Aorta (tissue), 5 donors: Measurements from ENCODE around the gene IFITM10. TPM values are rescaled to one million over a fixed set of nuclear protein-coding genes. Genes with fewer than 3 reads are reported as not detected.
A peak's percentile ranks its signal among the peaks of the same experiment; 100 is the strongest.

Experiments
- ATAC-seq: fragments of 200-7000 bp; cut with Tn5 transposase; one replicate; pipeline ENCODE4 v1.9.1; 2022; ENCODE audit warnings: moderate library complexity; ENCODE audit not compliant: low FRiP score
- DNase-seq, 2 donors: peaks; one replicate each; pipeline ENCODE4 v3.0.0-alpha.2; 2020
- H3K27ac ChIP-seq, 2 donors: one replicate each; pipeline ENCODE4 v1.5.1; 2013; ENCODE audit warnings: low read length in 2 of 2, mild to moderate bottlenecking in 2 of 2, moderate library complexity in 2 of 2, control low read depth in 1 of 2, inconsistent platforms in 1 of 2, low read depth in 1 of 2
- H3K27me3 ChIP-seq, 2 donors: one replicate each; pipeline ENCODE4 v1.6.1; 2013; ENCODE audit warnings: control low read depth in 1 of 2, low read length in 1 of 2, mild to moderate bottlenecking in 1 of 2, moderate library complexity in 1 of 2; ENCODE audit not compliant: insufficient read depth in 2 of 2, control insufficient read depth in 1 of 2
- H3K36me3 ChIP-seq, 2 donors: one replicate each; pipeline ENCODE4 v1.6.1; 2013; ENCODE audit warnings: control low read depth in 1 of 2, low read length in 1 of 2, mild to moderate bottlenecking in 1 of 2; ENCODE audit not compliant: insufficient read depth in 2 of 2, control insufficient read depth in 1 of 2
- H3K4me1 ChIP-seq, 2 donors: one replicate each; pipeline ENCODE4 v1.6.1; 2013; ENCODE audit warnings: low read length in 2 of 2, control low read depth in 1 of 2, mild to moderate bottlenecking in 1 of 2, moderate library complexity in 1 of 2; ENCODE audit not compliant: insufficient read depth in 2 of 2, control insufficient read depth in 1 of 2
- H3K4me3 ChIP-seq, 2 donors: one replicate each; pipeline ENCODE4 v1.5.1; 2013; ENCODE audit warnings: low read length in 2 of 2, control low read depth in 1 of 2, mild to moderate bottlenecking in 1 of 2
- H3K9me3 ChIP-seq: one replicate; pipeline ENCODE4 v1.6.1; 2013; ENCODE audit warnings: mild to moderate bottlenecking, low read length; ENCODE audit not compliant: control insufficient read depth
- WGBS, 2 donors: extraction: QIAGEN DNeasy Blood & Tissue Kit; methylation state at CpG; one replicate each; pipeline ENCODE4 v1.1.7; 2013; 5-methylcytosine and 5-hydroxymethylcytosine counted together
- intact Hi-C, 2 donors: fragments of 100-400 bp; cut with DNase I; formaldehyde crosslinking; loops; one replicate each; pipeline versions ENCODE4 v1.14.2 to v1.15.0; 2022
- polyA plus RNA-seq, 2 donors: library from polyadenylated mRNA; stranded (reverse); fragments of 200-250 nt; gene quantifications; one replicate each; pipeline ENCODE4 v1.2.3, GENCODE V29; 2013
- total RNA-seq, 2 donors: library from RNA; stranded (reverse); fragmentation: NEBNext Ultra II Directional; extraction: Animal tissue kit (Norgen Biotek cat#: 25700); gene quantifications; one replicate each; pipeline ENCODE4 v1.2.1, GENCODE V29; 2021
- donor health status: healthy with polysubstance abuse.
- donor health status: Bipolar disorder and iron deficiency.
- donor health status: DM: no; HTN: no; CAD: no.
- donor health status: DM: no; HTN: no; CAD: no.
- donor health status: DM: yes; HTN: yes; CAD: no.

IFITM10 gene
- total and polyA plus RNA-seq, 4 donors: 1.9 to 47.7 (median 12.8) TPM

- DNase-seq (no peak), ATAC-seq (no peak)
- Histone ChIP-seq H3K27me3 (no peaks in the 10 kb centered on the region), H3K36me3 (no peaks in the 10 kb centered on the region), H3K27ac (no peak overlapping the region), H3K4me1 (no peaks in the 10 kb centered on the region), H3K9me3 (no peaks in the 10 kb centered on the region), H3K4me3 (no peak overlapping the region)
- intact Hi-C loops: no loop called here
- 67 to 68% methylated on average over 11 of the region's 11 CpGs for WGBS, 2 donors
Observed at GRCh38 chr11:1727096-1727690, 23.2 kb downstream of the IFITM10 start.

- intact Hi-C loops: no loop called here
- ATAC-seq (no peak), DNase-seq (no peak)
- Histone ChIP-seq H3K4me1 (no peaks in the 10 kb centered on the region), H3K27ac (no peak overlapping the region), H3K36me3 (no peaks in the 10 kb centered on the region), H3K9me3 (no peaks in the 10 kb centered on the region), H3K27me3 (no peaks in the 10 kb centered on the region), H3K4me3 (no peak overlapping the region)
- WGBS, 2 donors: 93 to 94% methylated on average over 8 of the region's 8 CpGs
Observed at GRCh38 chr11:1719781-1720180, 30.6 kb downstream of the IFITM10 start.

- WGBS, 2 donors: 93% methylated on average over 15 of the region's 15 CpGs
- intact Hi-C loops: no loop called here
- Histone ChIP-seq H3K27me3 (no peaks in the 10 kb centered on the region), H3K4me1 (no peaks in the 10 kb centered on the region), H3K36me3 (no peaks in the 10 kb centered on the region), H3K9me3 (no peaks in the 10 kb centered on the region), H3K27ac (no peak overlapping the region), H3K4me3 (no peak overlapping the region)
- ATAC-seq: no peak
- DNase-seq: no peak
Observed at GRCh38 chr11:1718326-1718725, 32.1 kb downstream of the IFITM10 start.

GRCh38 chr11:1717745-1718144 is 32.6 kb downstream of the IFITM10 start:
- Histone ChIP-seq H3K27me3 (no peaks in the 10 kb centered on the region), H3K4me3 (no peak overlapping the region), H3K27ac (no peak overlapping the region), H3K36me3 (no peaks in the 10 kb centered on the region), H3K9me3 (no peaks in the 10 kb centered on the region), H3K4me1 (no peaks in the 10 kb centered on the region)
- intact Hi-C loops: no loop called here
- WGBS, 2 donors: 4 to 7% methylated on average over 8 of the region's 8 CpGs
- ATAC-seq (peak; percentile 60), DNase-seq (peak in 1 of 2 donors; percentile 83)

- H3K36me3 ChIP-seq: no peaks in the 10 kb centered on the region
- 90 to 91% methylated on average over 24 of the region's 24 CpGs for WGBS, 2 donors
- ATAC-seq: no peak
- no peak overlapping the region for H3K27ac ChIP-seq
- no peaks in the 10 kb centered on the region for H3K9me3 ChIP-seq
- no peak for DNase-seq
- intact Hi-C loops: no loop called here
- no peak overlapping the region for H3K4me3 ChIP-seq
- H3K27me3 ChIP-seq: no peaks in the 10 kb centered on the region
- no peaks in the 10 kb centered on the region for H3K4me1 ChIP-seq
Observed at GRCh38 chr11:1714908-1715885, 35.2 kb downstream of the IFITM10 start.

GRCh38 chr11:1708716-1709115 is 41.7 kb downstream of the IFITM10 start:
- Histone ChIP-seq H3K4me3 (no peak overlapping the region), H3K4me1 (peaks cover 0 to 3% of the 10 kb centered on the region in 2 donors), H3K36me3 (no peaks in the 10 kb centered on the region), H3K27me3 (no peaks in the 10 kb centered on the region), H3K9me3 (no peaks in the 10 kb centered on the region), H3K27ac (no peak overlapping the region)
- DNase-seq (no peak), ATAC-seq (no peak)
- WGBS, 2 donors: 94 to 96% methylated on average over 10 of the region's 10 CpGs
- intact Hi-C loops: no loop called here

GRCh38 chr11:1707751-1708150 is 42.6 kb downstream of the IFITM10 start:
- no peak for ATAC-seq
- no peak overlapping the region for H3K27ac ChIP-seq
- no peaks in the 10 kb centered on the region for H3K36me3 ChIP-seq
- H3K4me3 ChIP-seq: no peak overlapping the region
- intact Hi-C loops: no loop called here
- WGBS, 2 donors: 24 to 44% methylated on average over 4 of the region's 4 CpGs
- DNase-seq: no peak
- H3K9me3 ChIP-seq: no peaks in the 10 kb centered on the region
- peaks cover 0 to 3% of the 10 kb centered on the region in 2 donors for H3K4me1 ChIP-seq
- no peaks in the 10 kb centered on the region for H3K27me3 ChIP-seq

- WGBS, 2 donors: 73 to 77% methylated on average over 17 of the region's 17 CpGs
- no peak for ATAC-seq
Observed at GRCh38 chr11:1706634-1707400, 43.6 kb downstream of the IFITM10 start.

More at GRCh38 chr11:1706634-1707400, 43.6 kb downstream of the IFITM10 start:
- no peak overlapping the region for H3K4me3 ChIP-seq
- no peaks in the 10 kb centered on the region for H3K9me3 ChIP-seq
- intact Hi-C loops: no loop called here
- peaks cover 0 to 3% of the 10 kb centered on the region in 2 donors for H3K4me1 ChIP-seq
- no peak overlapping the region for H3K27ac ChIP-seq
- DNase-seq: no peak
- H3K36me3 ChIP-seq: no peaks in the 10 kb centered on the region
- H3K27me3 ChIP-seq: no peaks in the 10 kb centered on the region
